Neutrophil (primary cell): ENCODE results near the gene NKPD1.

Experiments used
- H3K27ac ChIP-seq: fragments of 200-600 bp; sonication (generic); 2 replicates; pipeline ENCODE4 v1.5.1; 2016; ENCODE audit warnings: mild to moderate bottlenecking, moderate library complexity
- H3K27me3 ChIP-seq: fragments of 200-600 bp; sonication (generic); 2 replicates; pipeline ENCODE4 v1.6.0; 2016; ENCODE audit warnings: mild to moderate bottlenecking
- H3K36me3 ChIP-seq: fragments of 200-600 bp; sonication (generic); 2 replicates; pipeline ENCODE4 v1.5.1; 2017
- H3K4me1 ChIP-seq, 2 experiments: fragments of 200-600 bp in 1 of 2; sonication (generic) in 1 of 2; 1 replicate in 1 of 2; 2 replicates in 1 of 2; pipeline versions ENCODE4 v1.5.1 to v1.6.1; 2013 to 2016; ENCODE audit warnings: low read depth in 1 of 2, low read length in 1 of 2, mild to moderate bottlenecking in 1 of 2, moderate library complexity in 1 of 2; ENCODE audit not compliant: control insufficient read depth in 1 of 2, insufficient read depth in 1 of 2
- H3K4me3 ChIP-seq, 2 experiments: fragments of 200-600 bp in 1 of 2; sonication (generic) in 1 of 2; 1 replicate in 1 of 2; 2 replicates in 1 of 2; pipeline ENCODE4 v1.5.1; 2013 to 2016; ENCODE audit warnings: low read depth in 1 of 2, low read length in 1 of 2, mild to moderate bottlenecking in 1 of 2, moderate library complexity in 1 of 2
- H3K9me3 ChIP-seq: fragments of 200-600 bp; sonication (generic); 2 replicates; pipeline ENCODE4 v1.5.1; 2016
- CTCF ChIP-seq: fragments of 200-600 bp; sonication (generic); IDR thresholded peaks from 2 replicates; pipeline ENCODE4 v1.5.1; 2016; ENCODE audit warnings: antibody characterized with exemption

Gene NKPD1

GRCh38 chr19:45160870-45161737, at the start of gene NKPD1:
Gene NKPD1, minus strand, starts transcription at chr19:45160982. Its CDS starts 832 bp downstream, at chr19:45160150.
- Histone ChIP-seq H3K9me3 (no peaks in the 10 kb centered on the region), H3K36me3 (no peaks in the 10 kb centered on the region), H3K27ac (no peak within 1 kb of the TSS), H3K4me1 (peaks cover 14 to 15% of the 10 kb centered on the region in 2 experiments), H3K27me3 (peaks cover 50% of the 10 kb centered on the region), H3K4me3 (no peak within 1 kb of the TSS)
- TF ChIP-seq CTCF = no peak

GRCh38 chr19:45206328-45206727, 45.5 kb upstream of the NKPD1 start:
- Histone ChIP-seq H3K9me3 (no peaks in the 10 kb centered on the region), H3K36me3 (no peaks in the 10 kb centered on the region)

GRCh38 chr19:45205810-45206209, 45.0 kb upstream of the NKPD1 start:
- Histone ChIP-seq H3K4me3 (no peak overlapping the region), H3K27ac (no peak overlapping the region), H3K36me3 (no peaks in the 10 kb centered on the region), H3K4me1 (peaks cover under 1 to 1% of the 10 kb centered on the region in 2 experiments), H3K9me3 (no peaks in the 10 kb centered on the region), H3K27me3 (peaks cover 3% of the 10 kb centered on the region)
- no peak for TF ChIP-seq CTCF

More at GRCh38 chr19:45206328-45206727, 45.5 kb upstream of the NKPD1 start:
- peaks cover 9% of the 10 kb centered on the region for H3K27me3 ChIP-seq
- H3K4me1 ChIP-seq = peaks cover 5 to 6% of the 10 kb centered on the region in 2 experiments
- no peak overlapping the region for H3K27ac ChIP-seq
- no peak overlapping the region for H3K4me3 ChIP-seq
- no peak for TF ChIP-seq CTCF

- no peaks in the 10 kb centered on the region for H3K4me1 ChIP-seq
- no peaks in the 10 kb centered on the region for H3K9me3 ChIP-seq
- no peak overlapping the region for H3K4me3 ChIP-seq
- H3K27ac ChIP-seq = no peak overlapping the region
- TF ChIP-seq CTCF = no peak
- H3K36me3 ChIP-seq = no peaks in the 10 kb centered on the region
- no peaks in the 10 kb centered on the region for H3K27me3 ChIP-seq
Observed at GRCh38 chr19:45202637-45203036, 41.9 kb upstream of the NKPD1 start.

GRCh38 chr19:45200568-45200967, 39.8 kb upstream of the NKPD1 start:
- Histone ChIP-seq H3K9me3 (no peaks in the 10 kb centered on the region), H3K36me3 (no peaks in the 10 kb centered on the region), H3K27me3 (no peaks in the 10 kb centered on the region), H3K27ac (no peak overlapping the region), H3K4me3 (no peak overlapping the region), H3K4me1 (no peaks in the 10 kb centered on the region)
- no peak for TF ChIP-seq CTCF
